Brain microvascular endothelial cell (primary cell): Measurements from ENCODE around the gene PDE4C.
A peak's percentile ranks its signal among the peaks of the same experiment; 100 is the strongest.

Experiments used
- DNase-seq: peaks from one replicate; pipeline ENCODE4 v3.0.0-alpha.2; 2020
- H3K27ac ChIP-seq: fragments of 250-450 bp; sonication (Bioruptor Pico); 2 replicates; pipeline ENCODE4 v1.5.1; 2020; ENCODE audit warnings: mild to moderate bottlenecking, moderate library complexity
- H3K27me3 ChIP-seq: fragments of 250-450 bp; sonication (Bioruptor Pico); replicated peaks from 2 replicates; pipeline ENCODE4 v1.5.1; 2020; ENCODE audit warnings: mild to moderate bottlenecking
- H3K36me3 ChIP-seq: fragments of 250-450 bp; sonication (Bioruptor Pico); replicated peaks from 2 replicates; pipeline ENCODE4 v1.5.1; 2020; ENCODE audit warnings: mild to moderate bottlenecking
- H3K4me3 ChIP-seq: 2 replicates; pipeline ENCODE4 v1.5.1; 2011; ENCODE audit warnings: low read depth, mild to moderate bottlenecking, control low read depth, low read length, moderate library complexity
- in situ Hi-C: cut with HindIII; loops from 2 replicates; pipeline ENCODE4 v1.10.0; 2017; ENCODE audit warnings: low sequenced_read_pairs, low pct_ligation_motif_present
- TF ChIP-seq, protein P1 (sequence below): IDR thresholded peaks from 2 replicates; pipeline ENCODE4 v1.5.1; 2011; ENCODE audit warnings: low read depth, mild to moderate bottlenecking, moderate library complexity, low read length, control low read depth, inconsistent platforms; ENCODE audit errors: missing control alignments

The PDE4C gene

DNA sequence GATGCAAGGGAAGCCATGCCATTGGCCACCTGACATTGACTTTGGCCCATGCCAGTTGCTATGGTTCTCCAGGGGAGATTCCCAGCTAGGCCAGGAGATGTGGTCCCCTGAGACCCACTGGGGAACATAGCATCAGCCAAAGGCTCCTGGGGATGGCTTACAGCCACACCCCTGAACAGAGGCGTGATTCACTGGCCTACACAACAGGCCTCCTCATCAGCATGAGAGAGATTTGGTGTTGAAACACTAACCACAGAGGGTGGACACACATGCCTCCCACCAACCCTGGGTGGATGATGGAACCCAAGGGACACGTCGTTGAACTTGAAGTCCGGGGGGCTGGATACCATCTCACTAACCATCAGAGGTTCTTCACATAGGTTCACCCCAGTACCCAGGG is 33.7 kb upstream of the PDE4C start:
- H3K36me3 ChIP-seq: no peaks in the 10 kb centered on the region
- no peak overlapping the region for H3K27ac ChIP-seq
- no peak for DNase-seq
- H3K27me3 ChIP-seq: peaks cover 3% of the 10 kb centered on the region
- in situ Hi-C loops: no loop called here
- no peak overlapping the region for H3K4me3 ChIP-seq
- TF ChIP-seq, protein P1, sequence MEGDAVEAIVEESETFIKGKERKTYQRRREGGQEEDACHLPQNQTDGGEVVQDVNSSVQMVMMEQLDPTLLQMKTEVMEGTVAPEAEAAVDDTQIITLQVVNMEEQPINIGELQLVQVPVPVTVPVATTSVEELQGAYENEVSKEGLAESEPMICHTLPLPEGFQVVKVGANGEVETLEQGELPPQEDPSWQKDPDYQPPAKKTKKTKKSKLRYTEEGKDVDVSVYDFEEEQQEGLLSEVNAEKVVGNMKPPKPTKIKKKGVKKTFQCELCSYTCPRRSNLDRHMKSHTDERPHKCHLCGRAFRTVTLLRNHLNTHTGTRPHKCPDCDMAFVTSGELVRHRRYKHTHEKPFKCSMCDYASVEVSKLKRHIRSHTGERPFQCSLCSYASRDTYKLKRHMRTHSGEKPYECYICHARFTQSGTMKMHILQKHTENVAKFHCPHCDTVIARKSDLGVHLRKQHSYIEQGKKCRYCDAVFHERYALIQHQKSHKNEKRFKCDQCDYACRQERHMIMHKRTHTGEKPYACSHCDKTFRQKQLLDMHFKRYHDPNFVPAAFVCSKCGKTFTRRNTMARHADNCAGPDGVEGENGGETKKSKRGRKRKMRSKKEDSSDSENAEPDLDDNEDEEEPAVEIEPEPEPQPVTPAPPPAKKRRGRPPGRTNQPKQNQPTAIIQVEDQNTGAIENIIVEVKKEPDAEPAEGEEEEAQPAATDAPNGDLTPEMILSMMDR: no peak

DNA sequence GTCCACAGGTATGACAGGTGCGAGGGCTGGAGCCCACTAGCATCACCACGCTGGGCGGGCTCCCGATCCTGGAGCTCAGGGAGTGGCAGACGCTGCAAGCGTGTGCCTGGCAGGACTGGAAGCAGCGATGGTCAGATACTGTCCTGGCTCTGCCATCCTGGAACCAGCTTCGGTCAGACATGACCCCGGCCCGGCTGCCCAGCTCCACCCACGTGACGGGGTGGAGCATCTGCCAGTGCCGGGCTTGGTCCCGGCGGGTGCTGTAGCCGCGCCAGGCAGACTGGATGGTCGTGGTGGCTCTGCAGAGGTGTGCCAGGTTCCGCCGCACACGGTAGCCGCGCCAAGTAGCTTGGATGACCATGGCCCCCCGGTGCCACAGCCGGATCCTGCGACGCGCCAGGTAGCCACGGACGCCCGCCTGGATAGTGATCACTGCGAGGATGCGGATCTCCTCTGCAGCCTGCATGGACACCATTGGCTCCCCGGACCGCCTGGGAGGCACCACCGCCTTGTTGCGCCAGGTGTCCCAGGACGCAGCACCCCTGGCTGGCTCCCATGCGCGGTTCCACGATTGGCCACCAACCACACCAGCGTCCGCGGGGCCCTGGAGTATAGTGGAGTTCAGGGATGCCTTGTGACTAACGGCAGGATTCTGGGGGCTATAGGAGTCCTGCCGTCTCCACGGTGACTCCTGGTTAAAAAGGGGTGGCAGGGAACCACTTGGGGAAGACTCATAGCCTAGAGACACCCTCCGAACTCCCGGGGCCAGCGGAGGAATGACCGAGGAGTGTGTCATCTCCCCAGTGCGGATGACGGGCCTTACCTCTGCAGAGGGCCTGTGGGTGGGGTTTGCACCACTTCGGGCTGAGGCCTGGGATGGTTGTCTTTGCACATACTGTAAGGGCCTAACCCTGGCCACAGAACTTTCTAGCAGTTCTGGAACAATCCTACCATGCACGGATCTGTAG is 31.5 kb upstream of the PDE4C start:
- in situ Hi-C loops: no loop called here
- no peak for DNase-seq
- H3K27ac ChIP-seq: no peak overlapping the region
- no peak overlapping the region for H3K4me3 ChIP-seq
- TF ChIP-seq, protein P1: no peak
- H3K27me3 ChIP-seq: peaks cover 3% of the 10 kb centered on the region
- no peaks in the 10 kb centered on the region for H3K36me3 ChIP-seq

DNA sequence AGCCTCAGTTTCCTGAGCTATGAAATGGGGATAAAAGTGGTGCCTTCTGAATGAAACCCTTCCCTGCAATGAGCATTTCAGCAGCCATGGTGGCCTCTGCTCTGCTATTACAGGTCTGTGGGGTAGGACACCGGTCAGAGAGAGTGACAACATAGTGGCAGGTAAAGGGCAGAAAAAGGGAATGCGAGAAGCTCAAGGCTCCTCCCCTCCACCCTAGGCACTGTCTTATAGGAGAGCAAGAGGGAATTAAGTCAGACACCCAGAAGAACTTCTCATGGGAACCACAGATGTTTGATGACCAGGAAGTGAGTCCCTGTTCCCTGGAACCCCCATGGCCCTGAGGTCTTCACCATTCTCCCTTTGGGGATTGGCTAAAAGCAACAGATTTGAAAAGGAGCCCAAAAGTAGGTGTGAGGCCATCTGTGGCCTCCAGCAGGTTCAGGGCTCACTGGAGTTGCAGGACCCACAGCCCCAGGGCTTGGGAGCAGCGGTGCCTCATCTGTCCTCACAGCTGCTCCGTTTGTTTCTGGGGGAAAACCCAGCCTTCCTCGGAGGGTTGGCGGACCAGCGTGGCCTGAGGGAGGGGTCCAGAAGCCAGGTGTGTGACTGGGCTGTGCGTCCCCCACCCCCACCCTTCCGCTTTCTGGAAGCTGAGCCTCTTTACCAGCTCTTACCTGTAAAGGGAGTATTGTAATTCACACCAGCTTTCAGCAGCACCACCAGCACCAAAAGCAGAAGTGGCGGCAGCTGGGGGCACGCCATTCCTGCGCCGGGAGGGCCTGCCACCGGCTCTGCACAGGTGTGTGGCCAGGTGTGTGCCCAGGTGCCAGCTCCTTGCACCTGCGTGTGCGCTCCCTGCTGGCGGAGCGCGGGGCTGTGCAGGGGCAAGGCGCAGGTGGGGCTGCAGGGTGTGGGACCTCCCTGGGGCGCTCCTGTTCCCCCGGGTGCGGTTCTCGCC is 28.6 kb upstream of the PDE4C start:
- no peaks in the 10 kb centered on the region for H3K36me3 ChIP-seq
- in situ Hi-C loops: no loop called here
- DNase-seq: no peak
- TF ChIP-seq, protein P1: peak; percentile 4
- H3K27ac ChIP-seq: no peak overlapping the region
- H3K27me3 ChIP-seq: peaks cover 3% of the 10 kb centered on the region
- H3K4me3 ChIP-seq: no peak overlapping the region

DNA sequence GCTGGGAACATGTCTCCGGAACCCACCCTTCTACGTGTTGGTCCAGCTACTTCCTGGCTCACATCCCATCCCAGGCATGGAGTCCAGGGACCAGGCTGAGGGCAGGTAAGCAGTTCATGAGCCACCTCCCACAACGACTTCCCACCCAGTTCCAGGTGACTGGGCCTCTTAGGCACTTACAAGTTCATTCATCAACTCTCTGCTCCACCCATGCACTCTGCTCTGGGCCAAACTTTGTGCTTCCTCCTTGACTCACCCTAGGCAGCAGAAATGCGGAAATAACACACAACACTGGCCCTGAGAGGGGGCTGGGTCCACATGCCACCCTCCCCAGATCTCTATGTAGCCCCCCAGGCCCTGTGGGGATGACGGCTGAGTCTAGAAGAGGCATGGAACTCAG is 27.5 kb upstream of the PDE4C start:
- Histone ChIP-seq H3K4me3 (no peak overlapping the region), H3K27ac (no peak overlapping the region), H3K36me3 (no peaks in the 10 kb centered on the region), H3K27me3 (peaks cover 3% of the 10 kb centered on the region)
- in situ Hi-C loops: no loop called here
- TF ChIP-seq, protein P1: no peak
- no peak for DNase-seq

DNA sequence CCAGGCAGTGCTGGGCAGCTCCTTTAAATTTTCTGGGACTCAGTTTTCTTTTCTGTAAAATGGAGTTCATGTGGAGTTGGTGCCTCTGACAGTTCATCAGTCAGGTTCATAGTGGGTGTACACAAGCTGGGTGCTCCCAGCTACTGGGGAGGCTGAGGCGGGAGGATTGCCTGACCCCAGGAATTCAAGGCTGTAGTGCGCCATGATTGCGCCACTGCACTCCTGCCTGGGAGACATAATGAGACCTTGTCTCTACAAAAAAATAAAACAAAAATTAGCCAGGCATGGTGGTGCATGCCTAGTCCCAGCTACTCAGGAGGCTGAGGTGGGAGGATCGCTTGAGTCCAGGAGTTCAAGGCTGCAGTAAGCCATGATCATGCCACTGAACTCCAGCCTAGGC is 26.9 kb upstream of the PDE4C start:
- no peak overlapping the region for H3K4me3 ChIP-seq
- TF ChIP-seq, protein P1: no peak
- in situ Hi-C loops: no loop called here
- DNase-seq: no peak
- H3K36me3 ChIP-seq: no peaks in the 10 kb centered on the region
- H3K27me3 ChIP-seq: peaks cover 3% of the 10 kb centered on the region
- H3K27ac ChIP-seq: no peak overlapping the region
